Panc1 (cell line): ENCODE measurements around the gene EML1.

Experiments
- CTCF ChIP-seq: fragments of 450-650 bp; IDR thresholded peaks from 2 replicates; pipeline ENCODE4 v1.5.1; 2017; ENCODE audit warnings: mild to moderate bottlenecking
- SIN3A ChIP-seq: IDR thresholded peaks from 2 replicates; pipeline ENCODE4 v1.6.1; 2012; ENCODE audit warnings: low read depth, mild to moderate bottlenecking, low read length, moderate library complexity, borderline replicate concordance; ENCODE audit not compliant: insufficient read depth

DNA sequence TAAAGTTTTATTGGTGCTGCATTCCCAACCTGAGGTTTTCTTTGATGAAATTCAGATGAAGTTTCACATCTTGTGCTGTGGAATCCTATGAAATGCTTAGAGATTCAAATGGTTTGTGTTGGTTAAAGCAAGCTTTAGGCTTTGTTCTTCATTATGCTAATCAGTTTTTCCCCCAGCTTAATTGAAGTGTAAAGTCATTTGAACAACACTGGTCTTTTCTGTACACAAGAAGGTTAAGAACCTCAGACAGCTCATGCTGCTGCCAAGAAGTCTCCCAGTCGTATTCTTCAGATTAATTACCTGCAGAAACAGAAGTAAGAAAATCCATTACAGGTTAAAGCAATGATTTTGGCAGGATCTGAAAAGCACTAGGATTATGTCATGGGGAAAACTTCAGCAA, 48.9 kb downstream of the EML1 start:
- TF ChIP-seq CTCF (no peak), SIN3A (no peak)
